GM06990 (cell line): ENCODE measurements around the gene DMTF1.

Experiments used
- DNase-seq: peaks from one replicate; pipeline ENCODE4 v3.0.0-alpha.2; 2011; ENCODE audit not compliant: insufficient read length; ENCODE audit errors: extremely low read depth
- H3K27me3 ChIP-seq: replicated peaks from 2 replicates; pipeline ENCODE4 v1.6.0; 2011; ENCODE audit warnings: low read length; ENCODE audit not compliant: control insufficient read depth, insufficient read depth
- H3K36me3 ChIP-seq: 2 replicates; pipeline ENCODE4 v1.5.1; 2011; ENCODE audit warnings: low read length; ENCODE audit not compliant: control insufficient read depth, insufficient read depth
- H3K4me3 ChIP-seq: replicated peaks from 2 replicates; pipeline ENCODE4 v1.5.1; 2011; ENCODE audit warnings: low read depth, mild to moderate bottlenecking, control low read depth, low read length
- TF ChIP-seq, protein P1 (sequence below): IDR thresholded peaks from 2 replicates; pipeline ENCODE4 v1.5.1; 2011; ENCODE audit warnings: low read length, control low read depth, mild to moderate bottlenecking, inconsistent platforms; ENCODE audit not compliant: insufficient read depth, poor library complexity, severe bottlenecking

The DMTF1 gene

DNA sequence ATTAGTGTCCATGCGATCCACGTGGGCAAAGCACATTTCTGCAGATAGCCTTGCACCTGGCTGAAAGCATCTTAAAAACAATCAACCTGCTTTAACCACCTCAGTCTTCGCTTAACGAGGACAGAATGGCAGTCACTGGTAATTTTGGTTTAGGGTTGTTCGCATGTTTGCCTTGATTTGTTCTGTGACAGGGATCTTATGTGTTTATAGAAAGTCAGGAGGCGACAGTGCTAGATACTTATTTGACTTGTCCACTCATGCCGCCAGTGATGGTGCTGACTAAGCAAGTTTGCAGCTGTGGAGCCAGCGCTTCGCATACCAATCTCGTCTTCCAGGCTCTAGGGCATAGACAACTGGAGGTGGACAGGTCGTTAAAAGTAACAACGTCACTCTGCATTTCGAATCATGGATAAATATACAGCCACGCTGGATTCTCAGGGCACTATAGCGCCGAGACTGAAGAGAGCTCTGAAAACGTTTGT is 68.5 kb downstream of the DMTF1 start:
- no peak for DNase-seq
- TF ChIP-seq, protein P1, sequence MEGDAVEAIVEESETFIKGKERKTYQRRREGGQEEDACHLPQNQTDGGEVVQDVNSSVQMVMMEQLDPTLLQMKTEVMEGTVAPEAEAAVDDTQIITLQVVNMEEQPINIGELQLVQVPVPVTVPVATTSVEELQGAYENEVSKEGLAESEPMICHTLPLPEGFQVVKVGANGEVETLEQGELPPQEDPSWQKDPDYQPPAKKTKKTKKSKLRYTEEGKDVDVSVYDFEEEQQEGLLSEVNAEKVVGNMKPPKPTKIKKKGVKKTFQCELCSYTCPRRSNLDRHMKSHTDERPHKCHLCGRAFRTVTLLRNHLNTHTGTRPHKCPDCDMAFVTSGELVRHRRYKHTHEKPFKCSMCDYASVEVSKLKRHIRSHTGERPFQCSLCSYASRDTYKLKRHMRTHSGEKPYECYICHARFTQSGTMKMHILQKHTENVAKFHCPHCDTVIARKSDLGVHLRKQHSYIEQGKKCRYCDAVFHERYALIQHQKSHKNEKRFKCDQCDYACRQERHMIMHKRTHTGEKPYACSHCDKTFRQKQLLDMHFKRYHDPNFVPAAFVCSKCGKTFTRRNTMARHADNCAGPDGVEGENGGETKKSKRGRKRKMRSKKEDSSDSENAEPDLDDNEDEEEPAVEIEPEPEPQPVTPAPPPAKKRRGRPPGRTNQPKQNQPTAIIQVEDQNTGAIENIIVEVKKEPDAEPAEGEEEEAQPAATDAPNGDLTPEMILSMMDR = no peak
- H3K36me3 ChIP-seq = no peaks in the 10 kb centered on the region; the same call in 1 of the 2 replicates
- H3K27me3 ChIP-seq = no peaks in the 10 kb centered on the region; the same call in 1 of the 2 replicates
- peak overlapping the region; percentile 85 for H3K4me3 ChIP-seq

DNA sequence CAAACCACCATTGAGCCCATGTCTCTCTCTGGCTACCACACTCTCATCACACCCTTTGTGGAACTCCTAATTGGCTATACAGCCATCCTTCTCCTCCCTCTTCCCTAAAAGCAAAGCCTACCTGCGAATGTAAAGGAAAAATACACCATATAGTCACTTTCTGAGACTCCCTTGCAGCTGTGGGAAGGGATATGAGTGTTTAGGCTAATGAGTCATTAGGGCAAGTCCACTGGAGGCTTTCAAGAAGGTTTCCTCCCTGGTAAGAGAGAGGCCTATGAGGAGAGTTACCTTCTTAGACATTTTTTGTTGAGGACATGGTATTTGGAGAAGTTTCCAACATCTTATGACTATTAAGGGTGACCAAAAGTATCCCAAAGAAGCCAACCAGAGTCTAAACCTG is 71.4 kb downstream of the DMTF1 start:
- TF ChIP-seq, protein P1 = no peak
- DNase-seq = no peak
- Histone ChIP-seq H3K27me3 (no peaks in the 10 kb centered on the region; the same call in 1 of the 2 replicates), H3K4me3 (no peak overlapping the region), H3K36me3 (no peaks in the 10 kb centered on the region)

DNA sequence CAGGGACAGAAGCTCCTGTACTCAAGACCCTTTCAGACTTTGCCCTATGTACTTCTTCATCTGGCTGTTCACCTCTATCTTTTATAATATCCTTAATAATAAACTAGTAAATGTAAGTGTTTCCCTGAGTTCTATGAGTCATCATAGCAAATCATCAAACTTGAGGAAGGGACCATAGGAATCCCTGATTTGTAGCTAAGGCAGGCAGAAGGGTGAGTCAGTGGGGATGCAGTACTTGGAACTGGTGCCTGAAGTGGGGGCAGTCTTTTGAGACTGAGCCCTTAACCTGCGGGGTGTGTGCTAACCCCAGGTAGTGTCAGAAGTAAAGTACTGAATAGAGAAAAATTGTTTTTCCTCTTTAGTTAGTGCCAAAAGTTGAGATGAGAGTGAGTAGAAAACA is 73.4 kb downstream of the DMTF1 start:
- no peaks in the 10 kb centered on the region; the same call in 1 of the 2 replicates for H3K27me3 ChIP-seq
- no peak for DNase-seq
- H3K4me3 ChIP-seq = no peak overlapping the region

DNA sequence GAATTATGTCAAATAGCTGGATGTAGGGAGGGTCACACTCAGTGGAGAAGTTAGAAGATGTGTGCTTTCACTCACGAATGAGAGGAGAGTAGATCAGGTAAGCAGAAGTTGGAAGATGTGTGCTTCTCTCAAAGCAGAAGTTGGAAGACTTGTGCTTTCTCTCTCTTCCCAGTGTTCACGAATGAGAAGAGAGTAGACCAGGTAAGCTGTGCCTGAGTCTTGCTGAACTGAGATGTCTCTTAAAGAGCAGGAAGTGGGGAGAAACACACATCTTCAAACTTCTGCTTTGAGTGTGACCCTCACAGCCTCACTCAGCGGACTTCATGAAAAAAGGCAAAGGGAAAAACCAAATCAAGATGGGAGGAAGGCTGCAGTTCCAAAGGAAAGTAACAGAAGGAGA is 74.2 kb downstream of the DMTF1 start:
- H3K27me3 ChIP-seq = no peaks in the 10 kb centered on the region; the same call in 1 of the 2 replicates
- no peak for DNase-seq
- H3K36me3 ChIP-seq = no peaks in the 10 kb centered on the region
- TF ChIP-seq, protein P1 = no peak
- no peak overlapping the region for H3K4me3 ChIP-seq

More for the DNA sequence above, 73.4 kb downstream of the DMTF1 start:
- TF ChIP-seq, protein P1 = no peak
- no peaks in the 10 kb centered on the region for H3K36me3 ChIP-seq

DNA sequence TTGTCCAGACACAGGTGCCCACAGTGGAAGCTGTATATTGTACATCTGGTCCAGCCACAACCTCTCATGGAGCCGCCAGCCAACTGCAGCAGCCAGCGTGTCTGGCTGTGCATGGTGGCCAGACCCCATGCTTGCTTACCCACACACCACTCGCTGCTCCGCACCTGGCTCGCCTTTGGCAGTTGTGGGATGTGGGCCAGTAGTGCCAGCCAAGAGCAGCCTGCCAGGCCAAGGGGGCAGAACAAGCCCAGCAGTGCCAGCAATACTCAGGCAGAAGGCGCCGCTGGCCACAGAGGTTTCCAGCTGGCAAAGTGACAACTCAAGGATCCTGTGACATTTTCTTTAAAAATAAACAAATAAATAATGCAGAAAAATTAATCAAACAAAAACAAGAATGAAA is 79.0 kb downstream of the DMTF1 start:
- Histone ChIP-seq H3K36me3 (no peaks in the 10 kb centered on the region), H3K4me3 (no peak overlapping the region), H3K27me3 (no peaks in the 10 kb centered on the region)
- TF ChIP-seq, protein P1 = no peak
- DNase-seq = no peak

DNA sequence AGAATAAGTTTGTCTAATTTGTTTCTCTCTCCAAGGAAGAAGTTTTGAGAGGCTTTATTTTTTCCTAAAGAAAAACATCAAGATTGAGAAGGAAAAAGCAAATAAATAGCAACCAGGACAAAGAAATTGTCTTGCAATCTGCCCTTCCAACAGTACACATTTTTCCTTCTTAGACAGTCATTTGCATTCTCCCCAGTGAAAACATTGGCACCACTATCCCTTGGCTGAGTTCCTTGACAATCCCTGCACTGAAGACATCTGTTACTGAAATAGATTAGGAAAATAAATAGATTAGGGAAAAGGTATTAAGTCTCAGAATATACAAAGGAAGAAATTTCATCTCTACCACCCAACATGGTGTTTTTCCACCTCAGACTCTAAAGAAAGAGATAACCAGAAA is 79.5 kb downstream of the DMTF1 start:
- Histone ChIP-seq H3K27me3 (no peaks in the 10 kb centered on the region), H3K4me3 (no peak overlapping the region), H3K36me3 (no peaks in the 10 kb centered on the region)
- TF ChIP-seq, protein P1 = no peak
- DNase-seq = no peak
